Ovary (tissue), 3 donors: Measurements from ENCODE around the gene CDKL5.

Source experiments
- EP300 ChIP-seq: sonication (generic); formaldehyde crosslinking; IDR thresholded peaks from one replicate; pipeline ENCODE4 v1.6.1; 2017; ENCODE audit warnings: antibody characterized with exemption
- TF ChIP-seq, protein P1 (sequence below), 3 donors: fragments of 450-650 bp in 2 of 3; fragments of 200-600 bp in 1 of 3; IDR thresholded peaks; one replicate each; pipeline versions ENCODE4 v1.5.1 to v1.8.0; 2016 to 2022; ENCODE audit warnings: antibody characterized with exemption in 3 of 3, mild to moderate bottlenecking in 1 of 3
- donor health status: DM: no; HTN: no; CAD: no.

DNA sequence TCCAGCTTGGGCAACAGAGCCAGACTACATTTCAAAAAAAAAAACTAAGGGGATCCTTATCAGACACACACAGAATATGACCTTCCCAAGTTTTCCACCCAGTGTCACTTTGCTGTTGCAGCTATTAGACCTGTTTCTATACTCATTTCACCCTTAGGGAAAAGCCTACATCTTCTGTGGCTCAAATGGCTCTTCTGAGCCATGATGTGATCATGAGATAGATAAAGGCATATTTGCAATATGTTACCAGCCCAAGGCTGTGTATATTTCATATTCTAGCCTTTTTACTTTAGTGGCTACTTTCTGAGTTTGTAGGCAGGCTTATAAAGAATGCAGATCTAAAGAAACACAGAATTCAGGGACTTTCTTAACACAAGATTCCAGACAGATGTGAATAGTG is 227.2 kb downstream of the CDKL5 start:
- TF ChIP-seq, protein P1, sequence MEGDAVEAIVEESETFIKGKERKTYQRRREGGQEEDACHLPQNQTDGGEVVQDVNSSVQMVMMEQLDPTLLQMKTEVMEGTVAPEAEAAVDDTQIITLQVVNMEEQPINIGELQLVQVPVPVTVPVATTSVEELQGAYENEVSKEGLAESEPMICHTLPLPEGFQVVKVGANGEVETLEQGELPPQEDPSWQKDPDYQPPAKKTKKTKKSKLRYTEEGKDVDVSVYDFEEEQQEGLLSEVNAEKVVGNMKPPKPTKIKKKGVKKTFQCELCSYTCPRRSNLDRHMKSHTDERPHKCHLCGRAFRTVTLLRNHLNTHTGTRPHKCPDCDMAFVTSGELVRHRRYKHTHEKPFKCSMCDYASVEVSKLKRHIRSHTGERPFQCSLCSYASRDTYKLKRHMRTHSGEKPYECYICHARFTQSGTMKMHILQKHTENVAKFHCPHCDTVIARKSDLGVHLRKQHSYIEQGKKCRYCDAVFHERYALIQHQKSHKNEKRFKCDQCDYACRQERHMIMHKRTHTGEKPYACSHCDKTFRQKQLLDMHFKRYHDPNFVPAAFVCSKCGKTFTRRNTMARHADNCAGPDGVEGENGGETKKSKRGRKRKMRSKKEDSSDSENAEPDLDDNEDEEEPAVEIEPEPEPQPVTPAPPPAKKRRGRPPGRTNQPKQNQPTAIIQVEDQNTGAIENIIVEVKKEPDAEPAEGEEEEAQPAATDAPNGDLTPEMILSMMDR (IDR thresholded peaks at IDR 0.05): no peak
- TF ChIP-seq EP300: no peak
